Measurements from ENCODE around the gene PRADC1.
"Not testable (repeated sequence)": the region's sequence is repeated elsewhere in the genome, so short reads cannot be mapped to it uniquely, and the experiment has no call there.

Gene PRADC1

GRCh38 chr2:73233154-73233931 lies at the start of gene PRADC1:
Gene PRADC1 (minus strand): TSS chr2:73233239. CDS start chr2:73233160, 79 bp downstream.
- DNase-seq: peak; percentile 100

GRCh38 chr2:73281244-73281643 lies 48.2 kb upstream of the PRADC1 start:
- no peak for DNase-seq

GRCh38 chr2:73279852-73280251 lies 46.8 kb upstream of the PRADC1 start:
- DNase-seq: no peak

GRCh38 chr2:73272270-73272669 lies 39.2 kb upstream of the PRADC1 start:
- DNase-seq: no peak

GRCh38 chr2:73269686-73270465 lies 36.8 kb upstream of the PRADC1 start:
- DNase-seq: no peak

GRCh38 chr2:73268830-73269685 lies 36.0 kb upstream of the PRADC1 start:
- DNase-seq: no peak

GRCh38 chr2:73268366-73268829 lies 35.4 kb upstream of the PRADC1 start:
- no peak for DNase-seq

GRCh38 chr2:73267008-73267407 lies 34.0 kb upstream of the PRADC1 start:
- DNase-seq: no peak

GRCh38 chr2:73266061-73266901 lies 33.2 kb upstream of the PRADC1 start:
- DNase-seq: no peak

- DNase-seq: no peak
Observed at GRCh38 chr2:73265298-73266060, 32.4 kb upstream of the PRADC1 start.

- no peak for DNase-seq
Observed at GRCh38 chr2:73264783-73265182, 31.7 kb upstream of the PRADC1 start.

- DNase-seq: no peak
Observed at GRCh38 chr2:73264332-73264606, 31.2 kb upstream of the PRADC1 start.

- no peak for DNase-seq
Observed at GRCh38 chr2:73263540-73264331, 30.7 kb upstream of the PRADC1 start.

- DNase-seq: not testable (repeated sequence)
Observed at GRCh38 chr2:73262691-73263429, 29.8 kb upstream of the PRADC1 start.

- DNase-seq: no peak
Observed at GRCh38 chr2:73262108-73262651, 29.1 kb upstream of the PRADC1 start.

GRCh38 chr2:73260338-73260984 lies 27.4 kb upstream of the PRADC1 start:
- DNase-seq: peak; percentile 43

- DNase-seq: no peak
Observed at GRCh38 chr2:73259704-73260337, 26.8 kb upstream of the PRADC1 start.

- DNase-seq: no peak
Observed at GRCh38 chr2:73259276-73259675, 26.2 kb upstream of the PRADC1 start.

GRCh38 chr2:73258913-73259215 lies 25.8 kb upstream of the PRADC1 start:
- DNase-seq: no peak
